Measurements from ENCODE around the gene SUN2. TPM values are rescaled to one million over a fixed set of nuclear protein-coding genes. Genes with fewer than 3 reads are reported as not detected.

SUN2 gene
- total RNA-seq, 1 experiment from 2014 or later: 55.5 TPM

DNA sequence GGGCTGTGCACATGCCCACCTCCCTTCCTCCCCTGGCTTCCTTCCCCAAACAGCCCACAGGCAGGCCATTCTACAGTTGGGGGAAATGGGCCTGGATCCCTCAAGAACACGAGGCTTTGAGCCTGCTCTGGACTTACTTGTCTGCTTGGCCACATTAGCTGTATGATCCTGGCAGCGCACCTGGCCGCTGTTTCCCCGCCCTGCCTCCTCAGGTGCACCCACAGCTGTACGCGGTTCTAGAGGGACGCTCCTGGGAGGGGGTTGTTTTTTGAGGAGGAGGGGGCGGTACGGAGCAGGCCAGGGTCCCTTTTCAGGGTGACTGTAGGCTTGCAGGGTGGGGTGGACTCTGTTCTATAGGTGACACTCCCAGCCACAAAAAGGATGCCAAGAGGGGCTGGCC is 11.5 kb upstream of the SUN2 start:
- TF ChIP-seq EZH2phosphoT487 (IDR thresholded peaks at IDR 0.05; ENCODE audit: borderline replicate concordance, low read length): no peak
- no peak for TF ChIP-seq EZH2 (IDR thresholded peaks at IDR 0.05; ENCODE audit: low read length, unreplicated experiment)
- TF ChIP-seq, protein P1, sequence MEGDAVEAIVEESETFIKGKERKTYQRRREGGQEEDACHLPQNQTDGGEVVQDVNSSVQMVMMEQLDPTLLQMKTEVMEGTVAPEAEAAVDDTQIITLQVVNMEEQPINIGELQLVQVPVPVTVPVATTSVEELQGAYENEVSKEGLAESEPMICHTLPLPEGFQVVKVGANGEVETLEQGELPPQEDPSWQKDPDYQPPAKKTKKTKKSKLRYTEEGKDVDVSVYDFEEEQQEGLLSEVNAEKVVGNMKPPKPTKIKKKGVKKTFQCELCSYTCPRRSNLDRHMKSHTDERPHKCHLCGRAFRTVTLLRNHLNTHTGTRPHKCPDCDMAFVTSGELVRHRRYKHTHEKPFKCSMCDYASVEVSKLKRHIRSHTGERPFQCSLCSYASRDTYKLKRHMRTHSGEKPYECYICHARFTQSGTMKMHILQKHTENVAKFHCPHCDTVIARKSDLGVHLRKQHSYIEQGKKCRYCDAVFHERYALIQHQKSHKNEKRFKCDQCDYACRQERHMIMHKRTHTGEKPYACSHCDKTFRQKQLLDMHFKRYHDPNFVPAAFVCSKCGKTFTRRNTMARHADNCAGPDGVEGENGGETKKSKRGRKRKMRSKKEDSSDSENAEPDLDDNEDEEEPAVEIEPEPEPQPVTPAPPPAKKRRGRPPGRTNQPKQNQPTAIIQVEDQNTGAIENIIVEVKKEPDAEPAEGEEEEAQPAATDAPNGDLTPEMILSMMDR (conservative IDR thresholded peaks at IDR 0.05; ENCODE audit: low read depth, low read length): no peak
- no peak overlapping the region for H3K4me2 ChIP-seq (ENCODE audit: low read length)
- H3K79me2 ChIP-seq (ENCODE audit: low read length): no peaks in the 10 kb centered on the region
- intact Hi-C loops (cut with micrococcal nuclease): loop anchor here (5.0 kb wide), 1 partner anchor 235 kb away; no protein-coding TSS in a partner anchor
- CTCF ChIA-PET: no interaction called here
- no peaks in the 10 kb centered on the region for H3K9me2 ChIP-seq (replicated peaks; ENCODE audit: low read length)
- no peaks in the 10 kb centered on the region for H3K27me3 ChIP-seq (ENCODE audit: low read length)
- H3K9ac ChIP-seq (ENCODE audit: low read length): no peak overlapping the region
- no peaks in the 10 kb centered on the region for H4K20me1 ChIP-seq (ENCODE audit: low read length)
- no peak for ATAC-seq
- peaks cover 11% of the 10 kb centered on the region for H3K4me1 ChIP-seq (ENCODE audit: insufficient read depth, low read length)
- no peak for DNase-seq
- BruUV-seq (replicated peaks): no TSS peak
- H3K4me3 ChIP-seq (ENCODE audit: low read length): no peak overlapping the region
- H3K27ac ChIP-seq (ENCODE audit: low read length): no peak overlapping the region
- POLR2A ChIA-PET (ENCODE audit: unreplicated experiment): no interaction called here
- H3K9me3 ChIP-seq (ENCODE audit: low read length): no peaks in the 10 kb centered on the region
- no peaks in the 10 kb centered on the region for H3K36me3 ChIP-seq (ENCODE audit: low read depth, low read length)
- H3F3A ChIP-seq (ENCODE audit: low read length, unreplicated experiment): no peaks in the 10 kb centered on the region
- no peak overlapping the region for H2AFZ ChIP-seq (ENCODE audit: low read length)

GRCh38 chr22:38766076-38766777 is 10.4 kb upstream of the SUN2 start:
- H3K9me2 ChIP-seq (replicated peaks; ENCODE audit: low read length): no peaks in the 10 kb centered on the region
- no peak overlapping the region for H3K9ac ChIP-seq (ENCODE audit: low read length)
- BruUV-seq (replicated peaks): no TSS peak
- DNase-seq (peak; percentile 82), ATAC-seq (peak; percentile 81)
- H3K79me2 ChIP-seq (ENCODE audit: low read length): no peaks in the 10 kb centered on the region
- intact Hi-C loops (cut with micrococcal nuclease): loop anchor here (5.0 kb wide), 1 partner anchor 236 kb away; no protein-coding TSS in a partner anchor
- ChIA-PET POLR2A (ENCODE audit: unreplicated experiment) (no interaction called here), CTCF (interaction anchor here (0.6 to 1.2 kb wide), 2 partner anchors 10 to 216 kb away, joined by 4 read pairs; partner anchors contain the start of gene APOBEC3B)
- no peaks in the 10 kb centered on the region for H4K20me1 ChIP-seq (ENCODE audit: low read length)
- H3K4me2 ChIP-seq (ENCODE audit: low read length): no peak overlapping the region
- no peaks in the 10 kb centered on the region for H3K36me3 ChIP-seq (ENCODE audit: low read depth, low read length)
- peaks cover 11% of the 10 kb centered on the region for H3K4me1 ChIP-seq (ENCODE audit: insufficient read depth, low read length)
- H3K4me3 ChIP-seq (ENCODE audit: low read length): no peak overlapping the region
- H2AFZ ChIP-seq (ENCODE audit: low read length): no peak overlapping the region
- no peaks in the 10 kb centered on the region for H3K27me3 ChIP-seq (ENCODE audit: low read length)
- TF ChIP-seq, protein P1 (conservative IDR thresholded peaks at IDR 0.05; ENCODE audit: low read depth, low read length): peak; percentile 88
- TF ChIP-seq EZH2 (IDR thresholded peaks at IDR 0.05; ENCODE audit: low read length, unreplicated experiment): no peak
- H3K27ac ChIP-seq (ENCODE audit: low read length): no peak overlapping the region
- H3K9me3 ChIP-seq (ENCODE audit: low read length): no peaks in the 10 kb centered on the region
- no peaks in the 10 kb centered on the region for H3F3A ChIP-seq (ENCODE audit: low read length, unreplicated experiment)

- no peaks in the 10 kb centered on the region for H3F3A ChIP-seq (ENCODE audit: low read length, unreplicated experiment)
- peaks cover 11% of the 10 kb centered on the region for H3K4me1 ChIP-seq (ENCODE audit: insufficient read depth, low read length)
- ChIA-PET POLR2A (ENCODE audit: unreplicated experiment) (no interaction called here), CTCF (interaction anchor here (0.6 kb wide), 1 partner anchor 15 kb away, joined by 3 read pairs; no protein-coding TSS in a partner anchor)
- H3K27me3 ChIP-seq (ENCODE audit: low read length): no peaks in the 10 kb centered on the region
- no peak overlapping the region for H3K9ac ChIP-seq (ENCODE audit: low read length)
- H3K9me2 ChIP-seq (replicated peaks; ENCODE audit: low read length): no peaks in the 10 kb centered on the region
- H3K4me2 ChIP-seq (ENCODE audit: low read length): no peak overlapping the region
- no peak overlapping the region for H2AFZ ChIP-seq (ENCODE audit: low read length)
- TF ChIP-seq, protein P1 (conservative IDR thresholded peaks at IDR 0.05; ENCODE audit: low read depth, low read length): no peak
- TF ChIP-seq EZH2 (IDR thresholded peaks at IDR 0.05; ENCODE audit: low read length, unreplicated experiment) (no peak), EZH2phosphoT487 (IDR thresholded peaks at IDR 0.05; ENCODE audit: borderline replicate concordance, low read length) (no peak)
- DNase-seq (no peak), ATAC-seq (no peak)
- no peak overlapping the region for H3K27ac ChIP-seq (ENCODE audit: low read length)
- H3K9me3 ChIP-seq (ENCODE audit: low read length): no peaks in the 10 kb centered on the region
- no TSS peak for BruUV-seq (replicated peaks)
- no peaks in the 10 kb centered on the region for H4K20me1 ChIP-seq (ENCODE audit: low read length)
- H3K36me3 ChIP-seq (ENCODE audit: low read depth, low read length): no peaks in the 10 kb centered on the region
- no peak overlapping the region for H3K4me3 ChIP-seq (ENCODE audit: low read length)
- no peaks in the 10 kb centered on the region for H3K79me2 ChIP-seq (ENCODE audit: low read length)
- intact Hi-C loops (cut with micrococcal nuclease): no loop called here
These were observed 6.8 kb upstream of the SUN2 start for GRCh38 chr22:38762551-38762983.

All from PC-3 (cell line).